GM21367 (cell line): ENCODE measurements around the gene RPL35.

Experiments used
- ATAC-seq: cut with Tn5 transposase; IDR thresholded peaks from one replicate; pipeline ENCODE4 v1.9.1; 2021; ENCODE audit not compliant: unreplicated experiment

RPL35 gene

GRCh38 chr9:124861342-124862229 lies at the start of gene RPL35, which contains the start of gene ARPC5L:
Gene RPL35, minus strand, starts transcription at chr9:124861957. Its CDS starts 45 bp downstream, at chr9:124861912.
Gene ARPC5L, plus strand, starts transcription at chr9:124862130. Its CDS starts 7,161 bp downstream, at chr9:124869291.
- peak; percentile 73 for ATAC-seq

GRCh38 chr9:124908098-124908497 lies 46.3 kb upstream of the RPL35 start:
- no peak for ATAC-seq

- ATAC-seq: no peak
Observed at GRCh38 chr9:124906966-124907365, 45.2 kb upstream of the RPL35 start.

GRCh38 chr9:124899845-124900244 lies 38.1 kb upstream of the RPL35 start:
- ATAC-seq: no peak

- ATAC-seq: no peak
Observed at GRCh38 chr9:124897570-124898460, 36.1 kb upstream of the RPL35 start.

- no peak for ATAC-seq
Observed at GRCh38 chr9:124894741-124895170, 33.0 kb upstream of the RPL35 start.

GRCh38 chr9:124894035-124894740 lies 32.4 kb upstream of the RPL35 start:
- no peak for ATAC-seq

GRCh38 chr9:124890179-124890578 lies 28.4 kb upstream of the RPL35 start:
- ATAC-seq: no peak

GRCh38 chr9:124889006-124889405 lies 27.2 kb upstream of the RPL35 start:
- no peak for ATAC-seq

GRCh38 chr9:124887832-124888231 lies 26.1 kb upstream of the RPL35 start:
- no peak for ATAC-seq

- ATAC-seq: no peak
Observed at GRCh38 chr9:124886866-124887492, 25.2 kb upstream of the RPL35 start.

- no peak for ATAC-seq
Observed at GRCh38 chr9:124886461-124886860, 24.7 kb upstream of the RPL35 start.

- ATAC-seq: no peak
Observed at GRCh38 chr9:124885551-124885950, 23.8 kb upstream of the RPL35 start.

- no peak for ATAC-seq
Observed at GRCh38 chr9:124884376-124884775, 22.6 kb upstream of the RPL35 start.

- ATAC-seq: no peak
Observed at GRCh38 chr9:124882231-124882630, 20.5 kb upstream of the RPL35 start.

GRCh38 chr9:124881138-124881743 lies 19.5 kb upstream of the RPL35 start:
- ATAC-seq: no peak

- no peak for ATAC-seq
Observed at GRCh38 chr9:124880501-124880900, 18.7 kb upstream of the RPL35 start.

- ATAC-seq: no peak
Observed at GRCh38 chr9:124879226-124879625, 17.5 kb upstream of the RPL35 start.

- ATAC-seq: no peak
Observed at GRCh38 chr9:124878518-124878917, 16.8 kb upstream of the RPL35 start.

- no peak for ATAC-seq
Observed at GRCh38 chr9:124878021-124878420, 16.3 kb upstream of the RPL35 start.
